ENCODE measurements around the gene CDK15.
"Not testable (repeated sequence)": the region's sequence is repeated elsewhere in the genome, so short reads cannot be mapped to it uniquely, and the experiment has no call there.

Gene CDK15

GRCh38 chr2:201790989-201791388 lies 15.3 kb upstream of the CDK15 start:
- no peak for DNase-seq

- DNase-seq: no peak
These were observed 12.7 kb upstream of the CDK15 start for GRCh38 chr2:201793631-201794030.

GRCh38 chr2:201794294-201794693 lies 12.0 kb upstream of the CDK15 start:
- DNase-seq: no peak

GRCh38 chr2:201795607-201796477 lies 10.5 kb upstream of the CDK15 start:
- DNase-seq: no peak

GRCh38 chr2:201796478-201796865 lies 9.9 kb upstream of the CDK15 start:
- DNase-seq: no peak

- DNase-seq: no peak
These were observed 9.0 kb upstream of the CDK15 start for GRCh38 chr2:201797175-201797840.

GRCh38 chr2:201798252-201798913 lies 8.0 kb upstream of the CDK15 start:
- no peak for DNase-seq

GRCh38 chr2:201798914-201799285 lies 7.4 kb upstream of the CDK15 start:
- DNase-seq: not testable (repeated sequence)

- no peak for DNase-seq
These were observed 1.2 kb downstream of the CDK15 start for GRCh38 chr2:201807452-201807999.

- no peak for DNase-seq
These were observed 1.7 kb downstream of the CDK15 start for GRCh38 chr2:201808027-201808426.

- no peak for DNase-seq
These were observed 3.3 kb downstream of the CDK15 start for GRCh38 chr2:201809633-201810032.

- DNase-seq: not testable (repeated sequence)
These were observed 4.3 kb downstream of the CDK15 start for GRCh38 chr2:201810604-201811003.

- no peak for DNase-seq
These were observed 7.8 kb downstream of the CDK15 start for GRCh38 chr2:201813996-201814760.

GRCh38 chr2:201816657-201817575 lies 10.6 kb downstream of the CDK15 start:
- DNase-seq: no peak

- no peak for DNase-seq
These were observed 14.2 kb downstream of the CDK15 start for GRCh38 chr2:201820383-201821007.

GRCh38 chr2:201821080-201821479 lies 14.7 kb downstream of the CDK15 start:
- no peak for DNase-seq

GRCh38 chr2:201824212-201824611 lies 17.9 kb downstream of the CDK15 start:
- DNase-seq: no peak

GRCh38 chr2:201827621-201828020 lies 21.3 kb downstream of the CDK15 start:
- no peak for DNase-seq

GRCh38 chr2:201828220-201828619 lies 21.9 kb downstream of the CDK15 start:
- DNase-seq: no peak

GRCh38 chr2:201830666-201831065 lies 24.3 kb downstream of the CDK15 start:
- DNase-seq: no peak

- DNase-seq: no peak
These were observed 25.1 kb downstream of the CDK15 start for GRCh38 chr2:201831469-201831868.

Data from NCI-H187 treated with DMSO at 0.1 percent for 48 hours (cell line).